GM21381 (cell line): Measurements from ENCODE around the gene PRSS50.
"Not testable (repeated sequence)": the region's sequence is repeated elsewhere in the genome, so short reads cannot be mapped to it uniquely, and the experiment has no call there.

Experiments
- ATAC-seq: cut with Tn5 transposase; IDR thresholded peaks from one replicate; pipeline ENCODE4 v1.9.1; 2021; ENCODE audit warnings: mild to moderate bottlenecking, moderate library complexity; ENCODE audit not compliant: unreplicated experiment

Gene PRSS50, protein sequence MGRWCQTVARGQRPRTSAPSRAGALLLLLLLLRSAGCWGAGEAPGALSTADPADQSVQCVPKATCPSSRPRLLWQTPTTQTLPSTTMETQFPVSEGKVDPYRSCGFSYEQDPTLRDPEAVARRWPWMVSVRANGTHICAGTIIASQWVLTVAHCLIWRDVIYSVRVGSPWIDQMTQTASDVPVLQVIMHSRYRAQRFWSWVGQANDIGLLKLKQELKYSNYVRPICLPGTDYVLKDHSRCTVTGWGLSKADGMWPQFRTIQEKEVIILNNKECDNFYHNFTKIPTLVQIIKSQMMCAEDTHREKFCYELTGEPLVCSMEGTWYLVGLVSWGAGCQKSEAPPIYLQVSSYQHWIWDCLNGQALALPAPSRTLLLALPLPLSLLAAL

GRCh38 chr3:46717447-46718231, at the start of gene PRSS50:
PRSS50 (minus strand) TSS chr3:46717869; CDS start chr3:46717824, 45 bp downstream.
- no peak for ATAC-seq

DNA sequence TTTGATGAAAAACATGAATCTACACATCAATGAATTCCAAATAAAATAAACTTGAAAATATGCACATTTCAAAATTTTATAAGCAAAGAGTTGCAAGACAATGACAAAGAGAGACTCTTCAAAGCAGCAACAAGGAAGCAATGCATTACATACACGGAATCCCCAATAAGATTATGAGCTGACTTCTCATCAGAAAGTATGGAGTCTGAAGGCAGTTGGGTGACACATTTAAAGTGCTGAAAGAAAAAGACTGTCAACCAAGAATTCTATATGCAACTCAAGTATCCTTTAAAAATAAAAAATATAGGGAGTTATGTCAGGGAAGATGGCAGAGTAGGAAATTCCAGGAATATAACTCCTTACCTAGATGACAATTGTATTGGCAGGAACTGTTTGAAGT, 46.5 kb upstream of the PRSS50 start:
- no peak for ATAC-seq

DNA sequence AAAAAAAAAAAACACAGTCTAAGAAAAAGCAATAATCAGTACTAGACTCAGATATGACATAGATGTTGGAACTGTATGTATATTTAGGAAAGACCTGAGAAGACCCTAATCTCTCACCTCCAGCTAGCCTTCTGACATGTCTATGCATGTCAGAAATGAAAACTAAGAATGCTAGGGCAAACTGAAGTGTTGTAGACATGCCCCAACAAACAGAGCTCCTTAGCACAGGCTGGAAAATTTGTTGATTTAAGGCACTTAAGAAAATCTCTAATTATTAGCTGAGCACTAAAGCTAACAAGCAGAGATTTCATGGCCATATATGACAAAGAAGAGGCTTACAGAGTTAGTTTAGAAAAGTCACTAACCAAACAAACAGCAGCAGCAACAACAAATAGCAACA, 45.5 kb upstream of the PRSS50 start:
- ATAC-seq = no peak

DNA sequence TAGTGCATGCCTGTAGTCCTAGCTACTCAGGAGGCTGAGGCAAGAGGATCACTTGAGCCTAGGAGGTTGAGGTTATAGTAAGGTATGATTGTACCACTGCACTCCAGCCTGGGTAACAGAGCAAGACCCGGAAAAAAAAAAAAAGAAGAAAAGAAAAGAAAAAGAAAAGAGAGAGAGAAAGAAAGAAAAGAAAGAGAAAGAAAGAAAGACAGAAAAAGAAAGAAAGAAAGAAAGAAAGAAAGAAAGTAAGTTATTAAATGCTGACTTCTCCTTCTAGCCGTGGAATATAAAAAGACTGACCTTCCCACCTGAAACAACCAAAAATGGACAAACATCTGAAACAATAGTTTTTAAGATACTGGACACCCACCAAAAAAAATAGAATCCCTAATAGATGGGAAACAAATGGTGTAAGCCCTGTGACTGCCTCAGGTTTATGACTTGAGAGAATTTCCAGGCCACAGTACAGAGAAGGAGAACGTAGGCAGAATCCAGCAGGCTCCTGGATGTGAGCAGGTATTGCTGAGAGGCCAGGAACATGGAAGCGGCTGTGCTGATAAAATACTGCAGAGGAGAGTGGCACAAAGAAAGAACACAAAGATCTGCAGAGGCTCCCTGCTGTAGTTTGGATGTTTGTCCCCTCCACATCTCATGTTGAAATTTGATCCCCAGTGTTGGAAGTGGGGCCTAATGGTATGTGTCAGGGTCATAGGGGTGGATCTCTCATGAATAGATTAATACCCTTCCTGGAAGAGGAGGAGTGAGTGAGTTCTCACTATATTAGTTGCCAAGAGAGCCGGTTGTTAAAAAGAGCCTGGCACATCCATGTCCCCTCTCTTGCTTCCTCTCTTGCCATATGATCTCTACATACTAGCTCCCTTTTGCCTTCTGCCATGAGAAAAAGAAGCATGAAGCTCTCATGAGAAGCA, 41.8 kb upstream of the PRSS50 start:
- no peak for ATAC-seq

DNA sequence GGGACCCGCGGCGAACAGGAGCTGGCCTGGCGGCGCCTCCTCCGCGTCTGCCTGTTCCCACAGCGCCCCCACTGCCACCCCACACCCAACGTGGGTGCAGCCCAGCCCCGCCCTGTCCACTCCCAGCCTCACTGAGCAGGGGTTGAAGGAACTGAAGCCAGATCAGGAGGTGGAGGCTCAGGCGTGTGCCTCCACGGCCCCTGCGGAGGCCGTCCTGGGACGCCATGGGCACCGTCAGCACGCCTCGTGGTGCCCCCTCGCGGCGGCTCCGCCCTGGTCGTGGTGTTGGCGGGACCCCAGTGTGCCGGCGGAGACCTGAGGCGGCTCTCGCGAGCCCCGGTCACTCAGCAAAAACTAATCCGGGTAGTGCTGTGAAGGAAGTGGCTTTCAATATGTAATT, 39.0 kb upstream of the PRSS50 start:
- ATAC-seq = no peak

GRCh38 chr3:46755646-46756045, 38.0 kb upstream of the PRSS50 start:
- ATAC-seq = no peak

GRCh38 chr3:46753127-46753526, 35.5 kb upstream of the PRSS50 start:
- not testable (repeated sequence) for ATAC-seq

GRCh38 chr3:46750555-46751038, 32.9 kb upstream of the PRSS50 start:
- ATAC-seq = no peak

- no peak for ATAC-seq
These were observed 31.5 kb upstream of the PRSS50 start for GRCh38 chr3:46749129-46749528.

GRCh38 chr3:46748170-46748569, 30.5 kb upstream of the PRSS50 start:
- no peak for ATAC-seq

DNA sequence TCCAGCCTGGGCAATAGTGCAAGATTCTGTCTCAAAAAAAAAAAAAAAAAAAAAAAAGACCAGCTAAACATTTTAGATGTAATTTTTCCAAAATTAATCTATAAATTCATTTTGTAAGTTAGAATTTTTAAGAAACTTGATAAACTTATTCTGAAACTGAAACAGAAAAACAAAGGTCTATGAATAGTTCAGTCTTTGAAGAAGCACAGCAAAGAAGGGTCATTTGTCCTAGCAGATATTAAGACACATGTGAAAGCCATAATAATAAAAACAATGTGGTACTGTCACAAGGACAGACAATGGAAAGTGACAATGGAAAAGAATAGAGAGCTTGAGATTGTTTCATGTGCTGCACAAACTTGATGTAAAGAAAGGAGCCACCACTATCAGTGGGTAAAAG, 29.0 kb upstream of the PRSS50 start:
- ATAC-seq = no peak

- no peak for ATAC-seq
These were observed 25.4 kb upstream of the PRSS50 start for GRCh38 chr3:46742992-46743585.

DNA sequence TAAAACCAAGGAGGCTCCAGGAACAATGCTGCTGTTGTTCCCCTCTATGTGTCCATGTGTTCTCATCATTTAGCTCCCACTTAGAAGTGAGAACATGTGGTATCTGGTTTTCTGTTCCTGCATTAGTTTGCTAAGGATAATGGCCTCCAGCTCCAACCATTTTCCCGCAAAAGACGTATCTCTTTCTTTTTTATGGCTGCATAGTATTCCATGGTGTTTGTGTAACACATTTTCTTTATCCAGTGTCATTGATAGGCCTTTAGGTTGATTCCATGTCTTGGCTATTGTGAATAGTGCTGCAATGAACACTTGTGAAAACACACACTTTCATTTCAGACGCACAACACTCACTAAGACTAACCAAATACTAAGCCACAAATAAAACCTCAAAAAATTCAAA, 21.9 kb upstream of the PRSS50 start:
- not testable (repeated sequence) for ATAC-seq

GRCh38 chr3:46737329-46737731, 19.7 kb upstream of the PRSS50 start:
- no peak for ATAC-seq

GRCh38 chr3:46736006-46736872, 18.6 kb upstream of the PRSS50 start:
- ATAC-seq = no peak

- no peak for ATAC-seq
These were observed 17.1 kb upstream of the PRSS50 start for GRCh38 chr3:46734773-46735172.

GRCh38 chr3:46733026-46733800, 15.5 kb upstream of the PRSS50 start:
- no peak for ATAC-seq

DNA sequence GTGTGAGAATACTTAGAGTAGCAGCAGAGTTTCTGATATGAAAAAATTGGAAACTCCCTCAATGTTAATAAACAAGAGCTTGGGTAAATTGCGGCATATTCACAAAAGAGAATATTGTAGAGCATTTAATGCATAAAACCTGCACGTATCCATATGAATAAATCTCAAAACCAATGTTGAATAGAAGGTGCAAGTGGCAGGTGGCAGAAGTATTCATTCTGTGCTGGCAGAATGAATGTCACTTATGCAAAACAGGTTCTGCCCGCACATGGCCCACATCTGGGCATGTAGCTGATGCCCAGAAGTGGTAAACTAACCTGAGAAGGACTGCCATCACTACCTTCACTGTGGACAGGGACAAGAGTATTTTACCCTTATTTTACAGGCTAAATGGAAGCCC, 14.1 kb upstream of the PRSS50 start:
- no peak for ATAC-seq

- ATAC-seq = no peak
These were observed 13.2 kb upstream of the PRSS50 start for GRCh38 chr3:46730819-46731218.
